ENCODE data around the gene CA10. TPM values are rescaled to one million over a fixed set of nuclear protein-coding genes. Genes with fewer than 3 reads are reported as not detected.

CA10 gene
- total RNA-seq, 1 donor from 2014 or later: 2.2 TPM

- TF ChIP-seq CTCF (conservative IDR thresholded peaks at IDR 0.05): no peak
- no peak for DNase-seq (ENCODE audit: extremely low spot score, unreplicated experiment)
- peaks cover 14% of the 10 kb centered on the region for H3K27me3 Mint-ChIP-seq
- H3K9me3 Mint-ChIP-seq: no peaks in the 10 kb centered on the region
- no peaks in the 10 kb centered on the region for H3K36me3 Mint-ChIP-seq
- H3K27ac Mint-ChIP-seq: no peak overlapping the region
- H3K4me1 Mint-ChIP-seq (ENCODE audit: unreplicated experiment): no peaks in the 10 kb centered on the region
- H3K4me3 Mint-ChIP-seq: no peak overlapping the region
These were observed 237.0 kb downstream of the CA10 start for GRCh38 chr17:51921500-51921899.

- Mint-ChIP-seq H3K27ac (no peak overlapping the region), H3K27me3 (peaks cover 8% of the 10 kb centered on the region), H3K4me3 (no peak overlapping the region), H3K9me3 (no peaks in the 10 kb centered on the region), H3K4me1 (ENCODE audit: unreplicated experiment) (no peaks in the 10 kb centered on the region), H3K36me3 (no peaks in the 10 kb centered on the region)
- TF ChIP-seq CTCF (conservative IDR thresholded peaks at IDR 0.05): no peak
- DNase-seq (ENCODE audit: extremely low spot score, unreplicated experiment): no peak
These were observed 243.9 kb downstream of the CA10 start for GRCh38 chr17:51914577-51914976.

GRCh38 chr17:51913491-51914205 is 244.9 kb downstream of the CA10 start:
- no peaks in the 10 kb centered on the region for H3K36me3 Mint-ChIP-seq
- peaks cover 8% of the 10 kb centered on the region for H3K27me3 Mint-ChIP-seq
- TF ChIP-seq CTCF (conservative IDR thresholded peaks at IDR 0.05): no peak
- no peak overlapping the region for H3K27ac Mint-ChIP-seq
- no peak for DNase-seq (ENCODE audit: extremely low spot score, unreplicated experiment)
- H3K9me3 Mint-ChIP-seq: no peaks in the 10 kb centered on the region
- no peaks in the 10 kb centered on the region for H3K4me1 Mint-ChIP-seq (ENCODE audit: unreplicated experiment)
- H3K4me3 Mint-ChIP-seq: no peak overlapping the region

GRCh38 chr17:51912939-51913338 is 245.6 kb downstream of the CA10 start:
- H3K4me3 Mint-ChIP-seq: no peak overlapping the region
- no peaks in the 10 kb centered on the region for H3K36me3 Mint-ChIP-seq
- DNase-seq (ENCODE audit: extremely low spot score, unreplicated experiment): no peak
- H3K4me1 Mint-ChIP-seq (ENCODE audit: unreplicated experiment): no peaks in the 10 kb centered on the region
- no peaks in the 10 kb centered on the region for H3K9me3 Mint-ChIP-seq
- H3K27ac Mint-ChIP-seq: no peak overlapping the region
- peaks cover 8% of the 10 kb centered on the region for H3K27me3 Mint-ChIP-seq
- no peak for TF ChIP-seq CTCF (conservative IDR thresholded peaks at IDR 0.05)

- Mint-ChIP-seq H3K36me3 (no peaks in the 10 kb centered on the region), H3K4me3 (no peak overlapping the region), H3K4me1 (ENCODE audit: unreplicated experiment) (no peaks in the 10 kb centered on the region), H3K27ac (no peak overlapping the region), H3K27me3 (peaks cover 8% of the 10 kb centered on the region), H3K9me3 (no peaks in the 10 kb centered on the region)
- TF ChIP-seq CTCF (conservative IDR thresholded peaks at IDR 0.05): no peak
- no peak for DNase-seq (ENCODE audit: extremely low spot score, unreplicated experiment)
These were observed 247.3 kb downstream of the CA10 start for GRCh38 chr17:51911237-51911636.

Data from type B pancreatic cell (in vitro differentiated cells).